Smooth muscle cell of the brain vasculature (primary cell): Measurements from ENCODE around the gene CAPN3.

Source experiments
- DNase-seq: peaks from one replicate; pipeline ENCODE4 v3.0.0-alpha.2; 2012; ENCODE audit warnings: low read depth, low spot score

Gene CAPN3

GRCh38 chr15:42394106-42394505 lies 34.8 kb downstream of the CAPN3 start:
- DNase-seq = no peak

GRCh38 chr15:42395838-42396237 lies 36.5 kb downstream of the CAPN3 start:
- DNase-seq = no peak

GRCh38 chr15:42401544-42402454 lies 42.5 kb downstream of the CAPN3 start:
- no peak for DNase-seq

DNA sequence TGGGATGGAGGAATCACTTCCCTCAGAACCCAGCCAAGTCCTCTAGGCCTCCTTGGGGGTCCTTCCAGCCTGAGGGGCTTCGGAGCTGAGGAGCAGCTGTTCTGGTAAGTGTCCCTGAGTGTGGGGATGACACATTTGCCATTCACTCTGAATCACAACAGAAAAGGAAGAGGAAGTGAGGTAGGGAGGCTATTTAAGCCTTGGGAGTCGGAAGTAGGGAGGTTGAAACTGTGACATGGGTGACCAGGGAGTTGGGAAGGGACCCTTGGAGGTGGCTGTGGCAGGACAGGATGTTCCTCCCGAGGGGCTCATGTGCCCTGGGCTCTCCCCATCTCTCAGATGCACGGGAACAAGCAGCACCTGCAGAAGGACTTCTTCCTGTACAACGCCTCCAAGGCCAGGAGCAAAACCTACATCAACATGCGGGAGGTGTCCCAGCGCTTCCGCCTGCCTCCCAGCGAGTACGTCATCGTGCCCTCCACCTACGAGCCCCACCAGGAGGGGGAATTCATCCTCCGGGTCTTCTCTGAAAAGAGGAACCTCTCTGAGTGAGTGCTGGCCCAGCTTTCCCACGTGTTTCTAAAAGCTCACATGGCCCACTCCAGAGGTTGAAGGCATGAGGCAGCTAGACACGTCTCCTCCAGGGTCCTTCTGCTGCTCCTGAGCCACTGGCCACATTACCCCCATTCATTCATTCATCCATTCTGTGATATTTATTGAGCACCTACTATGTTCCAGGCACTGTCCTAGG lies 43.3 kb downstream of the CAPN3 start:
- DNase-seq = no peak

DNA sequence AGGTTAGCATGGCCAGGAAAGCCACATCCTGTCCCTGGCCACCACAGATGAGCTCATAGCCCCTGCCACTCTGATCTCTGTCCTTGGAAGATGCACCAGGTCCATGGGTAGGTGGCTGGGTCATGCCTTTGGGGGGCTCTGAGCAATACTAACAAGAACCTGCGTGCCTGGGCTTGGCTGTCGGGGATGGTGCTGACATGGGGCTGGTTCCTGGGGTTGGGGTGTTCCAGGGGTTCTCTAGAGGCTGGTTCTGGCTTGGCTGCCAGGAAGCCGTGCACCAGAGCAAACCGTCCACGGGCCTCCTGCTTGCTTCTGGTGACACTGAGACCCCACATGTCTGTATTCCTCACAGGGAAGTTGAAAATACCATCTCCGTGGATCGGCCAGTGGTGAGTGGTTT lies 44.1 kb downstream of the CAPN3 start:
- no peak for DNase-seq

- no peak for DNase-seq
Measured at GRCh38 chr15:42404461-42405235, 45.3 kb downstream of the CAPN3 start.

- no peak for DNase-seq
Measured at GRCh38 chr15:42405863-42406482, 46.7 kb downstream of the CAPN3 start.

DNA sequence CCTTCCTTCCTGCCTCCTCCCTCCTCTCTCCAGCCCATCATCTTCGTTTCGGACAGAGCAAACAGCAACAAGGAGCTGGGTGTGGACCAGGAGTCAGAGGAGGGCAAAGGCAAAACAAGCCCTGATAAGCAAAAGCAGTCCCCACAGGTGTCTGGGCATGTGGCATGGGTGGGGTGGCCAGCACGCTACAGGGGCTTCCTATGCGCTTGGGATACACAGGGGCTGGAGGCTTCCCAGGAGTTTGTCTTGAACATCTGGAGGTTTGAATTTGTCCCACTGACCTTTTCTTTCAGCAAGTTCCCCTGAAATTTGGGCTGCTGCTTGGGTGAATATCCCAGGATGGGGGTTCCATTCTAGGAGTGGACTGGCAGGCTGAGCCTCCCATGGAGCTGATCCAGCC lies 48.9 kb downstream of the CAPN3 start:
- DNase-seq = no peak

GRCh38 chr15:42409011-42409410 lies 49.7 kb downstream of the CAPN3 start:
- no peak for DNase-seq

- DNase-seq = no peak
Measured at GRCh38 chr15:42411884-42412283, 52.6 kb downstream of the CAPN3 start.

DNA sequence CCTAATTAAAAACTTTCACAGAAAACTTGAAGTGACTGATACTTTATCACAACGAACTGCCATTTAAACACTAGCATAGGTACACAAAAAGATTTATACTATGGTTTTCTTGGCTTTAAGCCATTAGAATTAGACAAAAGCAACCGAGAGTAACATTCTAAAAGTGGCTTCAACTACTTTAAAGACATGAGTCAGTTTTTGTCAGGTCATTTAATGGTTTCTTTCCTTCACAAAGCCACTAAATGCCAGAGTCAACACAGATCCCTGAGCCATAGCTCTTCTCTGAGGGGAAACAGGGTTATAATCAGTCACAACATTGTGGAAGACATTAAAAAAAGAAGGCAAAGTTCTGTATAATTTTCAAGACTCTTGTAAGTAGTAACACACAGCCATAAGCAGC lies 54.6 kb downstream of the CAPN3 start:
- DNase-seq = no peak

- DNase-seq = no peak
Measured at GRCh38 chr15:42419369-42419768, 60.1 kb downstream of the CAPN3 start.

DNA sequence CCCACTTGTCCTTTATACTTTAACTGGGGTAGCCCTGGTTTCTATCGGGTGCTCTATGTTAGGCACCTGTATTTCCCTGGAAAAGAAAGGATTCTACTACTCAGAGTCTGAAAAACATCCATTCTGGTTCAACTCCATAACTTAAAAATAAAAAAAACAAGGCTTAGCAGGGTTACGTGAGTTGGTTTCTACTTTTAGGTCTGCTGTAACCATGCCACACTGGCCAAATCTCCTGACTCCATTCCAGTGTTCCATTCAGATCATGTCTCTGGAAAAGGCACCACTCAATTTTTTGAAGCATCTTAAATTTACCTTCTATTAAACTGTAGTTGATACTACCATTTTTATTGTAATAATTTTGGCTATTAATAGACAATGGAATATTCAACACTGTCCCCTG lies 62.1 kb downstream of the CAPN3 start:
- DNase-seq = no peak

- no peak for DNase-seq
Measured at GRCh38 chr15:42427429-42428223, 68.3 kb downstream of the CAPN3 start.

- no peak for DNase-seq
Measured at GRCh38 chr15:42444415-42445063, 85.2 kb downstream of the CAPN3 start.

GRCh38 chr15:42445551-42445950 lies 86.2 kb downstream of the CAPN3 start:
- no peak for DNase-seq

DNA sequence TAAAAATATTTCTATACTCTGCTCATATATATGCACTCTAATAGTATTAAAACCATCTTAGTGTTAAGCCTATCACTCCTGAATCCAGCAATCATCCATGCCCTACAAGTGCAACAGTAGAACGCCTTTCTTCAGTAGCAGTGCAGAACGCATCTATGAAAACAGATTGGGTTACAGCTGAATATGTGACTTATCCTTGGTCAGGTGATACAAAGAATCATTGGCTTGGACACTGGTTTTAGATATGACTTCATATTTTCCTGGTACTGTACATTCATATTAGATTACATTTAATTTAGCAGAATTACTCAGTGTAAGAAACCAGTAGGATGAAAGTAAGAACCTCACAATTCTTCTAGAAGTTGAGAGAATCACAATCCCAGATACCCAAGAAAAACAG lies 88.3 kb downstream of the CAPN3 start:
- DNase-seq = no peak

DNA sequence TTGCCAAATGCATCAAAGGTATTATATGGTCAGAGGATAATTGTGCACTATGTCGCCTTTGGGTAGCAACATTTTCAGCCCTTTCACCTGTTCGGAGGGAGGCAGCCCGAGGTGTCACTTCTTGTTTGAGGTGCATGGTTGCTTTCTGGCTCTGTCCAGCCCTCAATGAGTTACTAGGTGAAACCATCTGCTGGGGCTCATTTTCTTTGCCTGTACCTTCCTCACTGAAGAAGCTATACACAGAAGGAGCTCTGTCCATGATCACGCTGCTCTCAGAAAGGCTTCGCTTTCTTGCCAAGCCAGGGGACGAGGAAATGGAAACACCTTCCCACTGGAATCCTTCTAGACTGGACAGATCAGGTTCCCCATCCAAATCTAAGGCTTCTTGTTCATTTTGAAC lies 89.0 kb downstream of the CAPN3 start:
- no peak for DNase-seq

GRCh38 chr15:42449770-42450424 lies 90.6 kb downstream of the CAPN3 start:
- DNase-seq = no peak

- DNase-seq = no peak
Measured at GRCh38 chr15:42450425-42450790, 91.1 kb downstream of the CAPN3 start.
